ENCODE results near the gene LBH. TPM values are rescaled to one million over a fixed set of nuclear protein-coding genes. Genes with fewer than 3 reads are reported as not detected.

The LBH gene
- total RNA-seq, 1 experiment from 2014 or later: 1.2 TPM

DNA sequence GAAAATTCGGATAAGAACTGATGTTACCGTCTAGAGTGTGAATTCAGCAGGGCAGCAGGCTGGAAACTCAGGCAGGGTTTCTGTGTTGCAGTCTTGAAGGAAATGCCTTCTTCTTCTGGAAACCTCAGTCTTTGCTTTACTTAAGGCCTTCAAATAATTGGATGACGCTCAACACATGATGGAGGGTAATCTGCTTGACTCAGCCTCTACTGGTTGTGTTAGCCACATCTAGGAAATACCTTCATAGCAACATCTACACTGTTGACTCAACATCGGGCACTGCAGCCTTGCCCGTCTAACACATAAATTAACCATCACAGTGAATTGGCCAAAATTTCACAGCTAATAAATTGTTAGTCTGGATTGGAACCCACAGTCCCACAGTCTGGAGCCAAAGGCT is 47.3 kb upstream of the LBH start:
- POLR2A ChIA-PET: no interaction called here
- ATAC-seq (no peak), DNase-seq (ENCODE audit: low read depth, low spot score) (no peak)
- H3K9me2 ChIP-seq (ENCODE audit: insufficient read depth): no peaks in the 10 kb centered on the region
- no peak overlapping the region for H3K27ac ChIP-seq (ENCODE audit: low read depth, low read length)
- no peaks in the 10 kb centered on the region for H3K36me3 ChIP-seq (ENCODE audit: control insufficient read depth in 1 of 2, insufficient read depth in 2 of 2, low read length in 2 of 2)
- CTCF ChIA-PET: interaction anchor here (1.0 kb wide), 1 partner anchor 19 kb away, joined by 3 read pairs; no protein-coding TSS in a partner anchor
- H3K27me3 ChIP-seq (ENCODE audit: insufficient read depth, low read length): peaks cover 2% of the 10 kb centered on the region; the same call in 1 of the 2 replicates
- H3K9me3 ChIP-seq (ENCODE audit: control insufficient read depth in 1 of 2, insufficient read depth in 1 of 2, low read depth in 1 of 2, low read length in 2 of 2): no peaks in the 10 kb centered on the region
- intact Hi-C loops (cut with micrococcal nuclease): no loop called here
- no peak overlapping the region for H2AFZ ChIP-seq (ENCODE audit: low read depth, low read length, poor library complexity, severe bottlenecking)
- no peak overlapping the region for H3K9ac ChIP-seq (ENCODE audit: low read length)
- H3K4me2 ChIP-seq (ENCODE audit: low read length): no peak overlapping the region
- RAD21 ChIA-PET (ENCODE audit: low non-redundant PET in 1 of 2, low total read pairs in 2 of 2, uncharacterized antibody in 2 of 2, unreplicated experiment in 2 of 2): no interaction called here
- BruUV-seq (replicated peaks): no TSS peak
- H3K4me1 ChIP-seq (ENCODE audit: control insufficient read depth in 1 of 2, insufficient read depth in 2 of 2, low read length in 2 of 2): no peaks in the 10 kb centered on the region
- no peak for TF ChIP-seq MAX (IDR thresholded peaks at IDR 0.05)
- no peak for TF ChIP-seq TCF7L2 (IDR thresholded peaks at IDR 0.05; ENCODE audit: borderline replicate concordance, extremely low read depth, insufficient read depth, insufficient read length)
- TF ChIP-seq SP1 (IDR thresholded peaks at IDR 0.05; ENCODE audit: low read depth): no peak
- TF ChIP-seq YY1 (IDR thresholded peaks at IDR 0.05; ENCODE audit: extremely low read depth, insufficient replicate concordance, low read depth, low read length): no peak
- TF ChIP-seq CEBPB (IDR thresholded peaks at IDR 0.05; ENCODE audit: low read depth): no peak
- TF ChIP-seq SIN3A (IDR thresholded peaks at IDR 0.05; ENCODE audit: low read depth): no peak
- no peak for TF ChIP-seq JUND (IDR thresholded peaks at IDR 0.05)
- TF ChIP-seq, protein P1, sequence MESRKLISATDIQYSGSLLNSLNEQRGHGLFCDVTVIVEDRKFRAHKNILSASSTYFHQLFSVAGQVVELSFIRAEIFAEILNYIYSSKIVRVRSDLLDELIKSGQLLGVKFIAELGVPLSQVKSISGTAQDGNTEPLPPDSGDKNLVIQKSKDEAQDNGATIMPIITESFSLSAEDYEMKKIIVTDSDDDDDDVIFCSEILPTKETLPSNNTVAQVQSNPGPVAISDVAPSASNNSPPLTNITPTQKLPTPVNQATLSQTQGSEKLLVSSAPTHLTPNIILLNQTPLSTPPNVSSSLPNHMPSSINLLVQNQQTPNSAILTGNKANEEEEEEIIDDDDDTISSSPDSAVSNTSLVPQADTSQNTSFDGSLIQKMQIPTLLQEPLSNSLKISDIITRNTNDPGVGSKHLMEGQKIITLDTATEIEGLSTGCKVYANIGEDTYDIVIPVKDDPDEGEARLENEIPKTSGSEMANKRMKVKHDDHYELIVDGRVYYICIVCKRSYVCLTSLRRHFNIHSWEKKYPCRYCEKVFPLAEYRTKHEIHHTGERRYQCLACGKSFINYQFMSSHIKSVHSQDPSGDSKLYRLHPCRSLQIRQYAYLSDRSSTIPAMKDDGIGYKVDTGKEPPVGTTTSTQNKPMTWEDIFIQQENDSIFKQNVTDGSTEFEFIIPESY (IDR thresholded peaks at IDR 0.05; ENCODE audit: extremely low read depth, insufficient replicate concordance, low read length): no peak
- TF ChIP-seq ZNF274 (IDR thresholded peaks at IDR 0.05; ENCODE audit: low read depth, low read length): no peak
- no peak for TF ChIP-seq FOSL1 (IDR thresholded peaks at IDR 0.05; ENCODE audit: low read depth)
- TF ChIP-seq SRF (IDR thresholded peaks at IDR 0.05; ENCODE audit: low read depth): no peak
- no peak for TF ChIP-seq EZH2phosphoT487 (IDR thresholded peaks at IDR 0.05; ENCODE audit: borderline replicate concordance)
- no peak for TF ChIP-seq POLR2AphosphoS5 (IDR thresholded peaks at IDR 0.05; ENCODE audit: low read depth, low read length)
- TF ChIP-seq, protein P2, sequence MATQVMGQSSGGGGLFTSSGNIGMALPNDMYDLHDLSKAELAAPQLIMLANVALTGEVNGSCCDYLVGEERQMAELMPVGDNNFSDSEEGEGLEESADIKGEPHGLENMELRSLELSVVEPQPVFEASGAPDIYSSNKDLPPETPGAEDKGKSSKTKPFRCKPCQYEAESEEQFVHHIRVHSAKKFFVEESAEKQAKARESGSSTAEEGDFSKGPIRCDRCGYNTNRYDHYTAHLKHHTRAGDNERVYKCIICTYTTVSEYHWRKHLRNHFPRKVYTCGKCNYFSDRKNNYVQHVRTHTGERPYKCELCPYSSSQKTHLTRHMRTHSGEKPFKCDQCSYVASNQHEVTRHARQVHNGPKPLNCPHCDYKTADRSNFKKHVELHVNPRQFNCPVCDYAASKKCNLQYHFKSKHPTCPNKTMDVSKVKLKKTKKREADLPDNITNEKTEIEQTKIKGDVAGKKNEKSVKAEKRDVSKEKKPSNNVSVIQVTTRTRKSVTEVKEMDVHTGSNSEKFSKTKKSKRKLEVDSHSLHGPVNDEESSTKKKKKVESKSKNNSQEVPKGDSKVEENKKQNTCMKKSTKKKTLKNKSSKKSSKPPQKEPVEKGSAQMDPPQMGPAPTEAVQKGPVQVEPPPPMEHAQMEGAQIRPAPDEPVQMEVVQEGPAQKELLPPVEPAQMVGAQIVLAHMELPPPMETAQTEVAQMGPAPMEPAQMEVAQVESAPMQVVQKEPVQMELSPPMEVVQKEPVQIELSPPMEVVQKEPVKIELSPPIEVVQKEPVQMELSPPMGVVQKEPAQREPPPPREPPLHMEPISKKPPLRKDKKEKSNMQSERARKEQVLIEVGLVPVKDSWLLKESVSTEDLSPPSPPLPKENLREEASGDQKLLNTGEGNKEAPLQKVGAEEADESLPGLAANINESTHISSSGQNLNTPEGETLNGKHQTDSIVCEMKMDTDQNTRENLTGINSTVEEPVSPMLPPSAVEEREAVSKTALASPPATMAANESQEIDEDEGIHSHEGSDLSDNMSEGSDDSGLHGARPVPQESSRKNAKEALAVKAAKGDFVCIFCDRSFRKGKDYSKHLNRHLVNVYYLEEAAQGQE (IDR thresholded peaks at IDR 0.05; ENCODE audit: low read depth): no peak
- no peak for TF ChIP-seq RAD21 (IDR thresholded peaks at IDR 0.05; ENCODE audit: low read depth)
- no peak for TF ChIP-seq ZFX (IDR thresholded peaks at IDR 0.05)
- no peak for TF ChIP-seq ELF1 (IDR thresholded peaks at IDR 0.05; ENCODE audit: borderline replicate concordance, low read depth)
- H3K79me2 ChIP-seq (ENCODE audit: insufficient read depth, low read length): no peaks in the 10 kb centered on the region
- no peak overlapping the region for H3K4me3 ChIP-seq (replicated peaks in 1 of 2; ENCODE audit: low read depth in 1 of 2, low read length in 2 of 2)
- no peaks in the 10 kb centered on the region for H4K20me1 ChIP-seq (ENCODE audit: insufficient read depth)
